H1 (cell line): ENCODE data around the gene RNF5. TPM values are rescaled to one million over a fixed set of nuclear protein-coding genes. Genes with fewer than 3 reads are reported as not detected.

ENCODE experiments used
- CTCF ChIA-PET: fragments of 300-600 bp; sonication (Branson Sonifier 250); formaldehyde crosslinking; loops from one replicate; lab custom pipeline; 2021; ENCODE audit not compliant: partially characterized antibody; lab: Charles Lee
- POLR2A ChIA-PET: fragments of 300-600 bp; sonication (Branson Sonifier 250); formaldehyde crosslinking; loops from one replicate; lab custom pipeline; 2021; ENCODE audit warnings: inconsistent platforms; ENCODE audit not compliant: partially characterized antibody; lab: Charles Lee
- DNase-seq, 2 experiments: peaks; one replicate each; pipeline versions ENCODE4 v3.0.0 to v3.0.0-alpha.2; 2010 to 2022; ENCODE audit warnings: low spot score in 2 of 2, low read depth in 1 of 2, mixed read lengths in 1 of 2
- FAIRE-seq: peaks from 2 replicates; lab custom pipeline; 2011; peaks lifted over from hg19 to GRCh38; lab: Jason Lieb, UNC
- H2AFZ ChIP-seq: 2 replicates; pipeline ENCODE4 v1.8.1; 2012; ENCODE audit warnings: low read length, inconsistent platforms
- H2AK5ac ChIP-seq: 2 replicates; pipeline ENCODE4 v1.6.1; 2013; ENCODE audit warnings: low read depth, low read length
- H2BK120ac ChIP-seq: replicated peaks from 2 replicates; pipeline ENCODE3; 2013; ENCODE audit warnings: low read depth, low read length, inconsistent platforms
- H2BK12ac ChIP-seq: 2 replicates; pipeline ENCODE4 v1.6.1; 2013; ENCODE audit warnings: low read depth, low read length
- H2BK15ac ChIP-seq: 2 replicates; pipeline ENCODE4 v1.6.1; 2013; ENCODE audit warnings: low read length
- H2BK20ac ChIP-seq: 2 replicates; pipeline ENCODE4 v1.6.1; 2013; ENCODE audit warnings: low read length
- H2BK5ac ChIP-seq: 2 replicates; pipeline ENCODE4 v1.6.1; 2013; ENCODE audit warnings: low read depth, low read length
- H3K14ac ChIP-seq: 2 replicates; pipeline ENCODE4 v1.6.1; 2013; ENCODE audit warnings: inconsistent platforms; ENCODE audit not compliant: insufficient read length
- H3K18ac ChIP-seq: 2 replicates; pipeline ENCODE4 v1.6.1; 2013; ENCODE audit warnings: low read length; ENCODE audit errors: extremely low read depth
- H3K23ac ChIP-seq: 2 replicates; pipeline ENCODE4 v1.6.1; 2013; ENCODE audit warnings: inconsistent platforms; ENCODE audit not compliant: insufficient read length
- H3K23me2 ChIP-seq: 2 replicates; pipeline ENCODE4 v1.6.1; 2013; ENCODE audit warnings: low read depth, low read length
- H3K27ac ChIP-seq: 2 replicates; pipeline ENCODE4 v1.6.1; 2011; ENCODE audit warnings: low read depth, low read length, inconsistent platforms
- H3K27me3 ChIP-seq, 4 experiments: replicated peaks in 1 of 4; 1 replicate in 1 of 4; 2 replicates in 3 of 4; pipeline versions ENCODE4 v1.6.1 to v1.8.1; 2011 to 2013; ENCODE audit warnings: low read length in 3 of 4, mild to moderate bottlenecking in 3 of 4, inconsistent platforms in 2 of 4, mixed read lengths in 2 of 4, moderate library complexity in 1 of 4; ENCODE audit not compliant: control insufficient read depth in 3 of 4, insufficient read depth in 3 of 4; ENCODE audit errors: extremely low read depth in 1 of 4
- H3K36me3 ChIP-seq, 4 experiments: 2 replicates each; pipeline versions ENCODE4 v1.6.1 to v1.8.1; 2011 to 2013; ENCODE audit warnings: mild to moderate bottlenecking in 4 of 4, low read length in 3 of 4, moderate library complexity in 2 of 4, control low read depth in 1 of 4, inconsistent platforms in 1 of 4; ENCODE audit not compliant: insufficient read depth in 4 of 4, control insufficient read depth in 2 of 4
- H3K4ac ChIP-seq: replicated peaks from 2 replicates; pipeline ENCODE3; 2013; ENCODE audit warnings: low read length, low read depth, mixed read lengths, inconsistent platforms; ENCODE audit not compliant: insufficient read length
- H3K4me1 ChIP-seq, 4 experiments: replicated peaks in 1 of 4; 1 replicate in 1 of 4; 2 replicates in 3 of 4; pipeline versions ENCODE4 v1.6.1 to v1.8.1; 2011 to 2013; ENCODE audit warnings: low read length in 3 of 4, inconsistent platforms in 2 of 4, mixed read lengths in 1 of 4; ENCODE audit not compliant: insufficient read depth in 4 of 4, control insufficient read depth in 3 of 4
- H3K4me2 ChIP-seq, 2 experiments: 2 replicates each; pipeline versions ENCODE4 v1.6.1 to v1.8.1; 2011 to 2013; ENCODE audit warnings: low read depth in 2 of 2, low read length in 2 of 2, control low read depth in 1 of 2, inconsistent platforms in 1 of 2, mild to moderate bottlenecking in 1 of 2; ENCODE audit not compliant: insufficient read depth in 1 of 2
- H3K4me3 ChIP-seq, 4 experiments: fragments of 200-600, 300-600 bp in 1 of 4; sonication (generic), shearing (Covaris generic), sonication (Bioruptor Twin) in 1 of 4; 2 replicates each; pipeline versions ENCODE4 v1.5.1 to v1.8.1; 2011 to 2016; ENCODE audit warnings: low read length in 4 of 4, low read depth in 3 of 4, control low read depth in 2 of 4, inconsistent platforms in 2 of 4, mild to moderate bottlenecking in 2 of 4, mixed read lengths in 1 of 4, moderate library complexity in 1 of 4; ENCODE audit not compliant: insufficient read depth in 2 of 4; ENCODE audit errors: extremely low read depth in 1 of 4
- H3K56ac ChIP-seq: replicated peaks from 2 replicates; pipeline ENCODE3; 2013; ENCODE audit warnings: low read depth, mild to moderate bottlenecking, mixed read lengths, low read length, inconsistent platforms; ENCODE audit not compliant: insufficient read length
- H3K79me1 ChIP-seq: 2 replicates; pipeline ENCODE4 v1.6.1; 2013; ENCODE audit warnings: low read depth, low read length, control low read depth
- H3K79me2 ChIP-seq, 2 experiments: 2 replicates each; pipeline versions ENCODE4 v1.6.1 to v1.8.1; 2012 to 2013; ENCODE audit warnings: low read length in 2 of 2, mild to moderate bottlenecking in 2 of 2, inconsistent platforms in 1 of 2; ENCODE audit not compliant: insufficient read depth in 2 of 2, control insufficient read depth in 1 of 2
- H3K9ac ChIP-seq, 4 experiments: replicated peaks in 1 of 4; 1 replicate in 1 of 4; 2 replicates in 3 of 4; pipeline versions ENCODE4 v1.6.1 to v1.8.1; 2011 to 2013; ENCODE audit warnings: low read depth in 3 of 4, low read length in 3 of 4, control low read depth in 2 of 4, mild to moderate bottlenecking in 2 of 4, moderate library complexity in 2 of 4, inconsistent platforms in 1 of 4; ENCODE audit errors: extremely low read depth in 1 of 4
- H3K9me3 ChIP-seq, 2 experiments: 2 replicates each; pipeline versions ENCODE4 v1.6.1 to v1.8.1; 2012 to 2013; ENCODE audit warnings: mild to moderate bottlenecking in 2 of 2, moderate library complexity in 2 of 2, control low read depth in 1 of 2, inconsistent platforms in 1 of 2, low read depth in 1 of 2, low read length in 1 of 2, mixed read lengths in 1 of 2; ENCODE audit not compliant: insufficient read depth in 2 of 2
- H4K20me1 ChIP-seq, 2 experiments: replicated peaks in 1 of 2; 2 replicates each; pipeline versions ENCODE3 to v1.8.1; 2011 to 2013; ENCODE audit warnings: inconsistent platforms in 2 of 2, low read length in 2 of 2, mild to moderate bottlenecking in 1 of 2; ENCODE audit not compliant: insufficient read depth in 2 of 2, control insufficient read depth in 1 of 2
- H4K5ac ChIP-seq: 2 replicates; pipeline ENCODE4 v1.6.1; 2013; ENCODE audit warnings: low read length, low read depth, mixed read lengths, inconsistent platforms; ENCODE audit not compliant: insufficient read length
- H4K8ac ChIP-seq: 2 replicates; pipeline ENCODE4 v1.8.0; 2013; ENCODE audit warnings: mild to moderate bottlenecking, moderate library complexity, low read length, inconsistent platforms; ENCODE audit not compliant: insufficient read depth; ENCODE audit errors: extremely low read depth
- H4K91ac ChIP-seq: replicated peaks from 2 replicates; pipeline ENCODE3; 2013; ENCODE audit warnings: low read length, mixed read lengths, inconsistent platforms; ENCODE audit not compliant: insufficient read length
- EZH2 ChIP-seq: fragments of 200-600 bp; sonication (generic); IDR thresholded peaks from 2 replicates; pipeline ENCODE4 v1.7.1; 2012; ENCODE audit warnings: low read depth, mild to moderate bottlenecking, moderate library complexity, low read length, inconsistent platforms; ENCODE audit not compliant: severe bottlenecking
- GTF2F1 ChIP-seq: IDR thresholded peaks from 2 replicates; pipeline ENCODE4 v1.6.1; 2012; ENCODE audit warnings: low read depth, low read length, improper control_type of control experiment, borderline replicate concordance
- KDM4A ChIP-seq: IDR thresholded peaks from one replicate; pipeline ENCODE4 v1.7.1; 2012; ENCODE audit warnings: low read depth, mild to moderate bottlenecking, moderate library complexity, low read length, inconsistent platforms; ENCODE audit not compliant: severe bottlenecking
- POLR2A ChIP-seq, 2 experiments: IDR thresholded peaks; 1 replicate in 1 of 2; 2 replicates in 1 of 2; pipeline ENCODE4 v1.6.1; 2011; ENCODE audit warnings: low read depth in 2 of 2, low read length in 2 of 2, mild to moderate bottlenecking in 2 of 2; ENCODE audit errors: control extremely low read depth in 1 of 2
- RFX5 ChIP-seq: IDR thresholded peaks from 2 replicates; pipeline ENCODE4 v1.6.1; 2011; ENCODE audit warnings: low read depth, low read length, improper control_type of control experiment, borderline replicate concordance
- SIX5 ChIP-seq: IDR thresholded peaks from 2 replicates; pipeline ENCODE4 v1.6.1; 2011; ENCODE audit warnings: mild to moderate bottlenecking, low read depth, low read length
- TAF7 ChIP-seq: optimal IDR thresholded peaks from 2 replicates; pipeline ENCODE3; 2011; ENCODE audit warnings: low read depth, mild to moderate bottlenecking, inconsistent platforms, low read length, moderate library complexity, borderline replicate concordance
- TCF12 ChIP-seq: IDR thresholded peaks from 2 replicates; pipeline ENCODE4 v1.6.1; 2011; ENCODE audit warnings: low read depth, mild to moderate bottlenecking, low read length
- WGBS, 2 experiments: shearing (Covaris generic) in 1 of 2; methylation state at CpG; one replicate each; pipeline versions ENCODE4 v1.1.6 to v1.1.7; 2013 to 2015; ENCODE audit warnings: low lambda C conversion rate in 2 of 2, mixed read lengths in 2 of 2, inconsistent platforms in 1 of 2, low coverage in 1 of 2, missing lambda C conversion rate in 1 of 2; ENCODE audit not compliant: insufficient replicate concordance in 2 of 2, insufficient coverage in 1 of 2, insufficient read length in 1 of 2; ENCODE audit errors: extremely low coverage in 1 of 2, missing lambda C conversion rate in 1 of 2; 5-methylcytosine and 5-hydroxymethylcytosine counted together
- polyA plus RNA-seq, 7 experiments: library from polyadenylated mRNA; depleted of rRNA in 3 of 7; stranded (reverse) in 5 of 7; unstranded in 2 of 7; fragments of >200 nt in 5 of 7; fragments of 200-250 nt in 2 of 7; gene quantifications; 1 replicate in 5 of 7; 2 replicates in 1 of 7; 4 replicates in 1 of 7; pipeline versions ENCODE4 v1.2.1 to v1.2.3, GENCODE V29; 2011 to 2013; ENCODE audit warnings: missing spikeins in 2 of 7, mixed read lengths in 2 of 7
- total RNA-seq: library from RNA; stranded (reverse); fragmentation: NEBNext Ultra II Directional; extraction: Animal tissue kit (Norgen Biotek cat#: 25700); gene quantifications from 2 replicates; pipeline ENCODE4 v1.2.1, GENCODE V29; 2021
- TF ChIP-seq, protein P1 (sequence below): IDR thresholded peaks from 2 replicates; pipeline ENCODE4 v1.6.1; 2012; ENCODE audit warnings: inconsistent platforms

Gene RNF5
- total and polyA plus RNA-seq, 2 of the 8 experiments (the other 6 are each of a cell fraction or from before 2014, with no cell fraction given), result 90.0 to 158 TPM

DNA sequence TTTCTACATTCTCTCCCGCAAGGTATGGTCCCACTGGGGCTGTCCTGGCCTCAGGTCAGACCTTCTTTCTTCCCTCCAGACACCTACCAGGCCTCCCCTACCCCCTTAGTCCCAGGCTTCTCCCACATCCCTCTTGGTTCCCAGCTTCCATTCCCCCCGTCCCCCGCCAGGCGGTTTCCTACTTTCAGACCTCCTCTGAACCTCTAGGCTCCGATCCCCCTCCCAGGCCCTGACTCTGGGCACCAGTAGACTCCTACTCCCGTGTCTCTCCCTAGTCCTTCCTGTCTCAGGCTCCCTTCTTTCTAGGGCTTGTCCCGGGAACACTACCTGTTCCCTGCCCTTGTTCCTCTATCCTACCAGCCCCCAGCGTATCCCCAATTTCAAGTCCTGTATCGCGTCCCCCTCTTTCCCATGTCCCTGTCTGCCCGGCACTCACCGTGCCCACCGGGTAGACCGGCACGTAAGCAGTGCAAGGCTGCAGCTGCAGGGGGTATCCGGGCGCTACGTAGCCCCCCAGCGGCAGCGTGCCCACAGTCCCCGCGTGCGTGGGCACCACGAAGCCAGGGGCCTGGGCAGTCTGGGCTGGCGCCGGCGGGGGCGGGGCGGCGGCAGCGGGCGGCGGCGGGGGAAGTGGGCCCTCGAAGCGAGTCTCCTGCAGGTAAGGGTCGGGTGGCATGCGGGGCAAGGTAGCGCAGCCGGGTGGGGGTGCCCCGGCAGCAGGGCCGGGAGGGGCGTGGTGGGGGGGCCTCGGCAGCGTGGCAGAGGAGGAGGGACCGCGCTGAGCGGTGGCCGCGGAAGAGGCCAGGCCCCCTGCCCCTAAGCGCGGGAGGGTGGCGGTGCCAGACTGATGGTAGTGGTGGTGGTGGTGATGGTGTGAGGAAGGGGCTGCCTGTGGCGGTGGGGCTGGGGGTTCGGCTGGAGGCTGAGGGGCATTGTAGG, 28.0 kb upstream of the RNF5 start:
- peak in 1 of 2 experiments; percentile 78 for DNase-seq
- Histone ChIP-seq H3K79me2 (peaks cover 0 to 4% of the 10 kb centered on the region in 2 experiments; a peak in 1 of 4 replicates), H4K5ac (no peak overlapping the region), H2AK5ac (no peak overlapping the region), H3K27ac (no peak overlapping the region), H3K4me2 (peak overlapping the region; percentile 94 to 100), H3K4me3 (peak overlapping the region; percentile 55 to 76 (median 70)), H3K4ac (no peak overlapping the region), H2BK5ac (peak overlapping the region; percentile 71; the same call in 1 of the 2 replicates), H3K18ac (peak overlapping the region; percentile 38; the same call in 1 of the 2 replicates), H2BK20ac (peak overlapping the region; percentile 51; the same call in 1 of the 2 replicates), H3K36me3 (no peaks in the 10 kb centered on the region), H2BK120ac (no peak overlapping the region), H3K14ac (no peak overlapping the region), H3K9me3 (no peaks in the 10 kb centered on the region), H2BK15ac (peak overlapping the region; percentile 19; the same call in 1 of the 2 replicates), H2AFZ (no peak overlapping the region), H3K4me1 (peaks cover 14 to 38% (median 17%) of the 10 kb centered on the region in 4 experiments), H3K9ac (no peak overlapping the region), H3K56ac (no peak overlapping the region), H3K27me3 (peaks cover 4 to 41% (median 37%) of the 10 kb centered on the region in 4 experiments), H3K23ac (no peak overlapping the region), H4K20me1 (no peaks in the 10 kb centered on the region), H3K23me2 (peaks cover 25% of the 10 kb centered on the region), H3K79me1 (0 out of 2 replicates have a peak, but pooled peaks cover 3% of the 10 kb centered on the region), H2BK12ac (no peak overlapping the region; the same call in 1 of the 2 replicates), H4K8ac (no peak overlapping the region), H4K91ac (no peak overlapping the region)
- no peak for FAIRE-seq
- POLR2A ChIA-PET, result interaction anchor here (0.6 to 9.2 kb wide), 13 partner anchors 9 to 41 kb away, joined by 3 to 70 read pairs (median 6); partner anchors contain the start of genes AGPAT1, ATF6B, FKBPL and GPSM3
- 7% methylated on average over 25 of the region's 55 CpGs; no CpG with 5 or more reads in 1 of the 2 experiments for WGBS, 2 experiments
- CTCF ChIA-PET, result interaction anchor here (0.8 to 4.7 kb wide), 12 partner anchors 14 to 53 kb away, joined by 3 to 23 read pairs (median 7); partner anchors contain the start of genes ATF6B and PBX2
- TF ChIP-seq TAF7 (no peak), RFX5 (no peak), POLR2A (IDR thresholded peaks at IDR 0.05; ENCODE audit: control extremely low read depth in 1 of 2, low read depth in 2 of 2, low read length in 2 of 2) (no peak), KDM4A (peak; percentile 69), SIX5 (no peak), TCF12 (no peak), GTF2F1 (no peak), EZH2 (peak; percentile 33)
- TF ChIP-seq, protein P1, sequence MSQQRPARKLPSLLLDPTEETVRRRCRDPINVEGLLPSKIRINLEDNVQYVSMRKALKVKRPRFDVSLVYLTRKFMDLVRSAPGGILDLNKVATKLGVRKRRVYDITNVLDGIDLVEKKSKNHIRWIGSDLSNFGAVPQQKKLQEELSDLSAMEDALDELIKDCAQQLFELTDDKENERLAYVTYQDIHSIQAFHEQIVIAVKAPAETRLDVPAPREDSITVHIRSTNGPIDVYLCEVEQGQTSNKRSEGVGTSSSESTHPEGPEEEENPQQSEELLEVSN, result 0 out of 2 replicates have a peak, but pooled peaks have one; percentile 47
